Liver (tissue), 9 donors: ENCODE data around the gene STPG4. TPM values are rescaled to one million over a fixed set of nuclear protein-coding genes. Genes with fewer than 3 reads are reported as not detected.

Source experiments
- DNase-seq: peaks from one replicate; pipeline ENCODE4 v3.0.0-alpha.2; 2017; ENCODE audit warnings: low spot score
- H3K27ac ChIP-seq, 2 donors: one replicate each; pipeline ENCODE4 v1.7.0; 2013; ENCODE audit warnings: inconsistent platforms in 2 of 2, low read length in 2 of 2, control low read depth in 1 of 2, low read depth in 1 of 2, mild to moderate bottlenecking in 1 of 2
- H3K27me3 ChIP-seq, 4 donors: one replicate each; pipeline versions ENCODE4 v1.6.1 to v1.7.0; 2013; ENCODE audit warnings: low read length in 3 of 4, inconsistent platforms in 1 of 4, mild to moderate bottlenecking in 1 of 4, moderate library complexity in 1 of 4; ENCODE audit not compliant: control insufficient read depth in 4 of 4, insufficient read depth in 4 of 4
- H3K36me3 ChIP-seq, 4 donors: one replicate each; pipeline versions ENCODE4 v1.6.1 to v1.7.0; 2013; ENCODE audit warnings: low read length in 3 of 4, mild to moderate bottlenecking in 3 of 4, low read depth in 1 of 4, moderate library complexity in 1 of 4; ENCODE audit not compliant: control insufficient read depth in 4 of 4, insufficient read depth in 3 of 4
- H3K4me1 ChIP-seq, 4 donors: one replicate each; pipeline versions ENCODE4 v1.6.1 to v1.7.0; 2013; ENCODE audit warnings: low read length in 3 of 4, mild to moderate bottlenecking in 3 of 4, moderate library complexity in 1 of 4; ENCODE audit not compliant: control insufficient read depth in 4 of 4, insufficient read depth in 4 of 4
- H3K4me3 ChIP-seq, 3 donors: one replicate each; pipeline versions ENCODE4 v1.6.1 to v1.7.0; 2013; ENCODE audit warnings: low read length in 3 of 3, control low read depth in 1 of 3, low read depth in 1 of 3, mild to moderate bottlenecking in 1 of 3
- H3K9ac ChIP-seq, 2 donors: one replicate each; pipeline ENCODE4 v1.7.0; 2013; ENCODE audit warnings: low read length in 2 of 2, mild to moderate bottlenecking in 2 of 2, moderate library complexity in 2 of 2, control low read depth in 1 of 2, low read depth in 1 of 2
- H3K9me3 ChIP-seq, 4 donors: one replicate each; pipeline versions ENCODE4 v1.6.1 to v1.7.0; 2013; ENCODE audit warnings: low read length in 3 of 4; ENCODE audit not compliant: control insufficient read depth in 4 of 4
- ATF3 ChIP-seq: IDR thresholded peaks from 2 replicates; pipeline ENCODE4 v1.6.1; 2016; ENCODE audit warnings: antibody characterized with exemption
- CTCF ChIP-seq: fragments of 150-350 bp; IDR thresholded peaks from 2 replicates; pipeline ENCODE4 v1.5.1; 2017; ENCODE audit warnings: improper control_type of control experiment, low read depth, low read length; ENCODE audit not compliant: missing input control
- EGR1 ChIP-seq, 2 donors: IDR thresholded peaks; 2 replicates each; pipeline ENCODE4 v1.6.1; 2016 to 2018; ENCODE audit warnings: antibody characterized with exemption in 2 of 2, low read depth in 2 of 2
- FOXA1 ChIP-seq: IDR thresholded peaks from 2 replicates; pipeline ENCODE4 v1.6.1; 2016; ENCODE audit warnings: antibody characterized with exemption
- FOXA2 ChIP-seq: IDR thresholded peaks from 2 replicates; pipeline ENCODE4 v1.6.1; 2016; ENCODE audit warnings: antibody characterized with exemption
- GABPA ChIP-seq, 2 donors: IDR thresholded peaks in 1 of 2; conservative IDR thresholded peaks in 1 of 2; 2 replicates each; pipeline ENCODE4 v1.6.1; 2016; ENCODE audit warnings: antibody characterized with exemption in 2 of 2, mild to moderate bottlenecking in 1 of 2, moderate library complexity in 1 of 2
- HNF4A ChIP-seq, 2 donors: conservative IDR thresholded peaks; 2 replicates each; pipeline ENCODE4 v1.6.1; 2016; ENCODE audit warnings: antibody characterized with exemption in 2 of 2, mild to moderate bottlenecking in 2 of 2
- HNF4G ChIP-seq: IDR thresholded peaks from 2 replicates; pipeline ENCODE4 v1.6.1; 2016; ENCODE audit warnings: antibody characterized with exemption
- JUND ChIP-seq, 2 donors: IDR thresholded peaks; 2 replicates each; pipeline ENCODE4 v1.6.1; 2016; ENCODE audit warnings: antibody characterized with exemption in 2 of 2
- MAX ChIP-seq: IDR thresholded peaks from 2 replicates; pipeline ENCODE4 v1.6.1; 2016; ENCODE audit warnings: antibody characterized with exemption
- NR2F2 ChIP-seq: IDR thresholded peaks from 2 replicates; pipeline ENCODE4 v1.6.1; 2016; ENCODE audit warnings: antibody characterized with exemption
- RAD21 ChIP-seq, 2 donors: IDR thresholded peaks; 2 replicates each; pipeline ENCODE4 v1.6.1; 2016; ENCODE audit warnings: antibody characterized with exemption in 2 of 2, mild to moderate bottlenecking in 2 of 2
- REST ChIP-seq: IDR thresholded peaks from 2 replicates; pipeline ENCODE4 v1.6.1; 2016; ENCODE audit warnings: antibody characterized with exemption, mild to moderate bottlenecking
- RXRA ChIP-seq, 2 donors: IDR thresholded peaks; 2 replicates each; pipeline ENCODE4 v1.6.1; 2017 to 2018; ENCODE audit warnings: antibody characterized with exemption in 2 of 2, mild to moderate bottlenecking in 1 of 2
- SP1 ChIP-seq: IDR thresholded peaks from 2 replicates; pipeline ENCODE4 v1.6.1; 2018; ENCODE audit warnings: antibody characterized with exemption, mild to moderate bottlenecking
- TAF1 ChIP-seq: conservative IDR thresholded peaks from 2 replicates; pipeline ENCODE4 v1.6.1; 2016; ENCODE audit warnings: antibody characterized with exemption, mild to moderate bottlenecking
- YY1 ChIP-seq: IDR thresholded peaks from 2 replicates; pipeline ENCODE4 v1.6.1; 2016; ENCODE audit warnings: antibody characterized with exemption, mild to moderate bottlenecking
- ZBTB33 ChIP-seq: IDR thresholded peaks from 2 replicates; pipeline ENCODE4 v1.6.1; 2016; ENCODE audit warnings: antibody characterized with exemption
- WGBS: extraction: QIAGEN DNeasy Blood & Tissue Kit; methylation state at CpG from one replicate; pipeline ENCODE4 v1.1.7; 2013; 5-methylcytosine and 5-hydroxymethylcytosine counted together
- polyA plus RNA-seq, 2 donors: library from polyadenylated mRNA; stranded (reverse) in 1 of 2; unstranded in 1 of 2; fragments of 200-250 nt in 1 of 2; fragments of >200 nt in 1 of 2; fragmentation: Nextera tagmentation in 1 of 2; extraction: Ambion mirVana in 1 of 2; gene quantifications; one replicate each; pipeline versions ENCODE4 v1.2.1 to v1.2.3, GENCODE V29; 2013 to 2015
- total RNA-seq, 2 donors: library from RNA; depleted of rRNA; stranded (reverse); fragments of >200 nt; gene quantifications; one replicate each; pipeline ENCODE4 v1.2.3, GENCODE V29; 2014
- donor health status: healthy.
- donor health status: healthy.
- donor health status: healthy.
- donor health status: healthy.
- donor health status: healthy.

The STPG4 gene
- total and polyA plus RNA-seq, 4 donors: 0.25 TPM; not detected in 3

- no peaks in the 10 kb centered on the region for H3K4me1 ChIP-seq
- H3K9me3 ChIP-seq: no peaks in the 10 kb centered on the region
- H3K36me3 ChIP-seq: peaks cover 0 to 12% (median 6%) of the 10 kb centered on the region in 4 donors
- no peak for TF ChIP-seq JUND (IDR thresholded peaks at IDR 0.05)
- no peak for TF ChIP-seq NR2F2
- TF ChIP-seq CTCF: no peak
- TF ChIP-seq REST: no peak
- TF ChIP-seq EGR1 (IDR thresholded peaks at IDR 0.05; ENCODE audit: low read depth in 2 of 2): no peak
- TF ChIP-seq ZBTB33: no peak
- TF ChIP-seq HNF4A (conservative IDR thresholded peaks at IDR 0.05): no peak
- TF ChIP-seq FOXA1: no peak
- TF ChIP-seq SP1: no peak
- no peak for TF ChIP-seq HNF4G
- TF ChIP-seq YY1: no peak
- no peak for TF ChIP-seq RAD21 (IDR thresholded peaks at IDR 0.05)
- no peak for TF ChIP-seq GABPA (IDR thresholded peaks at IDR 0.05 in 1 of 2, conservative IDR thresholded peaks at IDR 0.05 in 1 of 2)
- TF ChIP-seq TAF1: no peak
- TF ChIP-seq ATF3: no peak
- no peak for TF ChIP-seq FOXA2
- TF ChIP-seq RXRA (IDR thresholded peaks at IDR 0.05): no peak
- no peak for TF ChIP-seq MAX
- no peak overlapping the region for H3K9ac ChIP-seq
- DNase-seq: no peak
- no peaks in the 10 kb centered on the region for H3K27me3 ChIP-seq
- no peak overlapping the region for H3K4me3 ChIP-seq
- no peak overlapping the region for H3K27ac ChIP-seq
- WGBS: 100% methylated on average over 1 of the region's 1 CpG
Observed at GRCh38 chr2:47145466-47145865, 9.6 kb downstream of the STPG4 start.
